ENCODE measurements around the gene DISC1.

The DISC1 gene

GRCh38 chr1:232059726-232060374 is 433.3 kb downstream of the DISC1 start:
- H3K36me3 ChIP-seq (ENCODE audit: control insufficient read depth in 2 of 2, insufficient read depth in 2 of 2, low read length in 2 of 2): no peaks in the 10 kb centered on the region
- no peak overlapping the region for H3K4me3 ChIP-seq (ENCODE audit: low read length in 2 of 2)
- H3K9ac ChIP-seq (ENCODE audit: low read length in 2 of 2): no peak overlapping the region
- H3K4me1 ChIP-seq (ENCODE audit: control insufficient read depth, insufficient read depth, low read length): no peaks in the 10 kb centered on the region
- H3K27me3 ChIP-seq (ENCODE audit: control insufficient read depth in 1 of 2, insufficient read depth in 2 of 2, low read length in 2 of 2): no peaks in the 10 kb centered on the region
- no peak overlapping the region for H3K27ac ChIP-seq (ENCODE audit: low read length)
- no peaks in the 10 kb centered on the region for H3K9me3 ChIP-seq (ENCODE audit: control insufficient read depth in 2 of 2, low read length in 2 of 2)

DNA sequence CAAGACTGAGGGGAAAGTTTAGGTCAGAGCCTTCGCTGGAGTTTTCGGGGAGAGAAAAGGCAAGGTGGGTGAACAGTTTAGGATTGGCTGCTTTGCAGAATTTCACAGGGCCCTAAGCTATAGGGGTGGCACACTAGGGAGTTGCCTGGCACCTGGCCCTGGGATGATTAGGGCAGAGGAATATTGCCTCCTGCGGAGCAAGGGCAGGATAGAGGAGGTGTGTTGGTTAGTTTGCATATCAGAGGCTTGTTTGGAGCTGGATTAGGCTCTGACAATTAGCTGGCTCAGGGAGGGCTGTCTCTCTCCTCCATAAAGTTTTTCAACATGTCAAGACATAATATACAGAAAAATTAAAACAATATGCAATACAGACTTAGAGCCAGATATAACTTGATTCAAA is 436.4 kb downstream of the DISC1 start:
- Histone ChIP-seq H3K9ac (ENCODE audit: low read length in 2 of 2) (no peak overlapping the region), H3K4me1 (ENCODE audit: control insufficient read depth, insufficient read depth, low read length) (no peaks in the 10 kb centered on the region), H3K9me3 (ENCODE audit: control insufficient read depth in 2 of 2, low read length in 2 of 2) (no peaks in the 10 kb centered on the region), H3K27ac (ENCODE audit: low read length) (no peak overlapping the region), H3K27me3 (ENCODE audit: control insufficient read depth in 1 of 2, insufficient read depth in 2 of 2, low read length in 2 of 2) (no peaks in the 10 kb centered on the region), H3K36me3 (ENCODE audit: control insufficient read depth in 2 of 2, insufficient read depth in 2 of 2, low read length in 2 of 2) (no peaks in the 10 kb centered on the region), H3K4me3 (ENCODE audit: low read length in 2 of 2) (no peak overlapping the region)

DNA sequence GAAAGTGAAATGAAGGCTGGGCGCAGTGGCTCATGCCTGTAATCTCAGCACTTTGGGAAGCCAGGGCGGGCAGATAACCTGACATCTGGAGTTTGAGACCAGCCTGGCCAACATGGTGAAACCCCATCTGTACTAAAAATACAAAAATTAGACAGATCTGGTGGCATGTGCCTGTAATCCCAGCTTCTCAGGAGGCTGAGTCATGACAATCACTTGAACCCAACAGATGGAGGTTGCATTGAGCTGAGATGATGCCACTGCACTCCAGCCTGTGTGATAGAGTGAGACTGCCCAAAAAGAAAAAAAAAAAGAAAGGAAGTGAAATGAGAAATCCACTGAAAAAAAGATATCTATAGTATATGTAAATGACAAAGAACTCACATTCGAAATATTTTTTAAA is 439.9 kb downstream of the DISC1 start:
- H3K27ac ChIP-seq (ENCODE audit: low read length): no peak overlapping the region
- H3K9ac ChIP-seq (ENCODE audit: low read length in 2 of 2): no peak overlapping the region
- peaks cover 0 to 4% of the 10 kb centered on the region in 2 donors for H3K9me3 ChIP-seq (ENCODE audit: control insufficient read depth in 2 of 2, low read length in 2 of 2)
- H3K27me3 ChIP-seq (ENCODE audit: control insufficient read depth in 1 of 2, insufficient read depth in 2 of 2, low read length in 2 of 2): no peaks in the 10 kb centered on the region
- H3K4me1 ChIP-seq (ENCODE audit: control insufficient read depth, insufficient read depth, low read length): no peaks in the 10 kb centered on the region
- no peak overlapping the region for H3K4me3 ChIP-seq (ENCODE audit: low read length in 2 of 2)
- H3K36me3 ChIP-seq (ENCODE audit: control insufficient read depth in 2 of 2, insufficient read depth in 2 of 2, low read length in 2 of 2): no peaks in the 10 kb centered on the region

DNA sequence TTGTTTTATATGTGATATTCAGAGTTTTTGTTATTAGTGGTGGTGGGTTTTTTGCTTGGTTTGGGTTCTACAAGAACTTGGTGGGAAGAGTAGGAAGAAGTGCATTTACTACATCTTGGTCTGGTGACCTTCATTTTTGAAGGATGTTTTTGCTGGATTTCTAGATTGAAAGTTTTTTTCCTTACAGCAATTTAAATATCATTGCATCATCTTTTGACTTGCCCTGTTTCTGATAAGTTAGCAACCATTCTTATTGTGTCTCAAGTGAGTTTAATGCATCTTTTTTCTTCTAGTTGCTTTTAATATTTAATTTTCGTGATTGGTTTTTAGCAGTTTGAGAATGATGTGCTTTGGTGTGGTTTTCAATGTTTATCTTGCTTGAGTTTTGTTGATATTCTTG is 447.7 kb downstream of the DISC1 start:
- Histone ChIP-seq H3K9me3 (ENCODE audit: control insufficient read depth in 2 of 2, low read length in 2 of 2) (peaks cover 0 to 4% of the 10 kb centered on the region in 2 donors), H3K27me3 (ENCODE audit: control insufficient read depth in 1 of 2, insufficient read depth in 2 of 2, low read length in 2 of 2) (no peaks in the 10 kb centered on the region), H3K36me3 (ENCODE audit: control insufficient read depth in 2 of 2, insufficient read depth in 2 of 2, low read length in 2 of 2) (no peaks in the 10 kb centered on the region), H3K9ac (ENCODE audit: low read length in 2 of 2) (no peak overlapping the region), H3K27ac (ENCODE audit: low read length) (no peak overlapping the region), H3K4me3 (ENCODE audit: low read length in 2 of 2) (no peak overlapping the region), H3K4me1 (ENCODE audit: control insufficient read depth, insufficient read depth, low read length) (no peaks in the 10 kb centered on the region)

GRCh38 chr1:232077809-232078208 is 451.2 kb downstream of the DISC1 start:
- Histone ChIP-seq H3K4me1 (ENCODE audit: control insufficient read depth, insufficient read depth, low read length) (no peaks in the 10 kb centered on the region), H3K9me3 (ENCODE audit: control insufficient read depth in 2 of 2, low read length in 2 of 2) (no peaks in the 10 kb centered on the region), H3K4me3 (ENCODE audit: low read length in 2 of 2) (no peak overlapping the region), H3K27me3 (ENCODE audit: control insufficient read depth in 1 of 2, insufficient read depth in 2 of 2, low read length in 2 of 2) (no peaks in the 10 kb centered on the region), H3K9ac (ENCODE audit: low read length in 2 of 2) (no peak overlapping the region), H3K36me3 (ENCODE audit: control insufficient read depth in 2 of 2, insufficient read depth in 2 of 2, low read length in 2 of 2) (no peaks in the 10 kb centered on the region), H3K27ac (ENCODE audit: low read length) (no peak overlapping the region)

GRCh38 chr1:232084584-232085223 is 458.1 kb downstream of the DISC1 start:
- Histone ChIP-seq H3K4me1 (ENCODE audit: control insufficient read depth, insufficient read depth, low read length) (no peaks in the 10 kb centered on the region), H3K9ac (ENCODE audit: low read length in 2 of 2) (no peak overlapping the region), H3K36me3 (ENCODE audit: control insufficient read depth in 2 of 2, insufficient read depth in 2 of 2, low read length in 2 of 2) (no peaks in the 10 kb centered on the region)

GRCh38 chr1:232090816-232091215 is 464.2 kb downstream of the DISC1 start:
- Histone ChIP-seq H3K27ac (ENCODE audit: low read length) (no peak overlapping the region), H3K36me3 (ENCODE audit: control insufficient read depth in 2 of 2, insufficient read depth in 2 of 2, low read length in 2 of 2) (no peaks in the 10 kb centered on the region), H3K9ac (ENCODE audit: low read length in 2 of 2) (no peak overlapping the region), H3K4me3 (ENCODE audit: low read length in 2 of 2) (no peak overlapping the region), H3K4me1 (ENCODE audit: control insufficient read depth, insufficient read depth, low read length) (no peaks in the 10 kb centered on the region), H3K9me3 (ENCODE audit: control insufficient read depth in 2 of 2, low read length in 2 of 2) (no peaks in the 10 kb centered on the region), H3K27me3 (ENCODE audit: control insufficient read depth in 1 of 2, insufficient read depth in 2 of 2, low read length in 2 of 2) (no peaks in the 10 kb centered on the region)

More at GRCh38 chr1:232084584-232085223, 458.1 kb downstream of the DISC1 start:
- H3K27me3 ChIP-seq (ENCODE audit: control insufficient read depth in 1 of 2, insufficient read depth in 2 of 2, low read length in 2 of 2): no peaks in the 10 kb centered on the region
- no peak overlapping the region for H3K27ac ChIP-seq (ENCODE audit: low read length)
- no peaks in the 10 kb centered on the region for H3K9me3 ChIP-seq (ENCODE audit: control insufficient read depth in 2 of 2, low read length in 2 of 2)
- no peak overlapping the region for H3K4me3 ChIP-seq (ENCODE audit: low read length in 2 of 2)

Measured in stomach smooth muscle (tissue), 2 donors.